ENCODE data around the gene CRYL1.

CRYL1 gene

DNA sequence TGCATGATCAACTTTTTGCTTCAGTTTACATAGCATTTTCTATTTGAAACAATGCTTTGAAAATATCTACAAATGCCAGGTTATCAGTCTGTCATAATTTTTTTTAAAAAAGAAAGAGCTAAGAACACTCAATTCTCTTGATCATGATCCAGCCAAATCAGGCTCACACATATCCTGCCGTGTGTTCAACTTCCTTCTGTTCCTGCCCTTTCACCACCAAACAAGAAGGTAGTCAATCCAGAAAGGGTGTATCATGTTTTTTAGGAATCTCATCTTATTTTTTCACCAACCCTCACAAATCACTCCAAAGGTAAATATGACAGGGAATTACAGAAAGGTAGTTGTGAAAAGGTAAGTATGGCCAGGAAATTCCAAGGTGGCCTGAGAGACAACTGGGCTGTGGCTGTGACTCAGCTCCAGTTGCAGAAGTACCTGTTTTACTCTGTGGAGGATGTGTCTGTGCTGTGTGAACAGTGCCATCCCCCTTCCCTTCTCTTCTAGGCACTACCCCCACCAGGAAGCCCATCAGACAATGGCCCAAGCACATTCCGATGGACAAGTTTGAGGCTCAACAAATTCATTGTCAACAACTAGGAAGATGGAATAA is 154.7 kb downstream of the CRYL1 start:
- no peak for DNase-seq (ENCODE audit: low spot score)

GRCh38 chr13:20369886-20370361 is 155.7 kb downstream of the CRYL1 start:
- DNase-seq (ENCODE audit: low spot score) = no peak

GRCh38 chr13:20366056-20366455 is 159.6 kb downstream of the CRYL1 start:
- no peak for DNase-seq (ENCODE audit: low spot score)

DNA sequence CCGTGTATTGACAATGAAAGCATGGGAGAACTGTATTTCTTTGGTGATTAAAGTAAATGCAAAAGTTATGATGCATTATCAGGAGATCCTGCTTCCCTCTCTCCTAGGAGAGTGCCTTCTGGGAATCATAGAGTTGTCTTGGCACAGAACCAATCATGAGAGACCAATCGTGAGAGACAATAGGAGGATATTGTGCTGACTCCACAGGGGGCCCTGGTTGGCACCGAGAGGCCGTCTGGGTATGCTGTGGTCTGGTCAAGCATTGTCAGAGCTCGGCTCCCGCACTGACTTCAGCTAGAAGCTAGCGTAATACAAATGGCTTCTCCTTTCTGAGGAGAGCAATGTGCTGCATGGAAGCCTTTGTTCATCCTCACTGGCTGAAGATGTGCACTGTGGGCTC is 162.1 kb downstream of the CRYL1 start:
- no peak for DNase-seq (ENCODE audit: low spot score)

DNA sequence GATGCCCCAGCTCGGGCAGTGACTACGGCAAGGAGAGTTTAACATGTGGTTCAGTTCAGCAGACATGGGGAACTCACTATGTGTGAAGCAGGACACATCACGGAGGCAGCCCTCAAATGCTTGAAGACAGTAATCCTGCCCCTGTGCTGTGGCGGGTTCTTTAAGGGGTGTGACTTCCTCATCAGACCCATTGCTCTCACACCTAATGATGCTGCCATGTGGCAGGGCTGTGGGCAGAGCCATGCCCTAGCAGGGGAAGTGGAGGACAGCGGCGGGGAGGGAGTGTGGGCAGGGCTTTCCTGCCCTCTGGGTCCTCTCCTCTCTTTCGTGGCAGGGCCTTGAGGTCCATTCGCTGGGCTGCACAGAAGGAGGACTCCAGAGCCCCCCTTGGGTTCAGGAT is 162.5 kb downstream of the CRYL1 start:
- DNase-seq (ENCODE audit: low spot score) = no peak

- no peak for DNase-seq (ENCODE audit: low spot score)
Observed at GRCh38 chr13:20362484-20363041, 163.1 kb downstream of the CRYL1 start.

DNA sequence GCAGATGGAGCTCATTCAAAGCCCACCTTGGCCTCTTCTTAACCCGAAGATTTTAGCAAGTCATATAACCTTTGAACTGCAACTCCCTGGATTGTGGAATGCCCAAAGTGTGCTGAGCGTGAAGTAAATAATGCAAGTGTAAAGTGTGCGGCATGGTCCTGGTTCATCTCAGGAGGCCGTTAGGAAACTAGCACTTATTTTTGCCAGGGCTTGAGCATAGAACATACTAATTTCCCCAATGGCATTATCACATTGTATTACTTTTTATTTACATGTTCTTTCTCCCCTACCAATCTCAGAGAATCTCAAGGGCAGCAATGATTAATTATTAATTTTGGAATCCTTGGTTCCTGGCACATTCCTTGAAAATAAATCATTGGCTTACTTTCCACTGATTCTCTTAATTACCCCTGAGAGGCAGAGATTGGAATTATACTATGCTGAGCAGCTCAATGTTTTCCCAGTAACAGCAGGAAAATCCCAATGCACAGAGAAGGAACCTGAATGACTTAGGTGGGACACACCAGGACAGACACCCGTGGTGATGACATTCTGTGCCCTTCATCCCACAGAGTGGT is 164.7 kb downstream of the CRYL1 start:
- no peak for DNase-seq (ENCODE audit: low spot score)

- no peak for DNase-seq (ENCODE audit: low spot score)
Observed at GRCh38 chr13:20360041-20360491, 165.6 kb downstream of the CRYL1 start.

- peak; percentile 83 for DNase-seq (ENCODE audit: low spot score)
Observed at GRCh38 chr13:20359335-20359734, 166.3 kb downstream of the CRYL1 start.

GRCh38 chr13:20358022-20358421 is 167.6 kb downstream of the CRYL1 start:
- DNase-seq (ENCODE audit: low spot score) = no peak

DNA sequence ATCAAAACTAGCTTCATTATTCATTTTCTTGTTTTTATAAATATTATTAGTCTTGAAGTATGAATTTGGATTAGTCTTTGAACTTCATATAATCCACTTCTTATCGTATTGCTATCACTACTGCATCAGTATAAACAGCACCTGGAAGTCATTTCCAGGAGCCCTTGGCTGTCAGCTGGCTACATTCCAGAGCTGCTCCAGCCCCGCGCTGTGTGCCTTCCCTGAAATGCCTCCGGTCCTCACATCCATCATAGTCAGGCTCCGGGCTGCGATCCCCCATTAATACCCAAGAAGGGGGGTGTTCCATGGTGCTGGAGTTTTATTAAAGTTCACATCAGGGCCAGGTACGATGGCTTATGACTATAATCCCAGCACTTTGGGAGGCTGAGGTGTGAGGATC is 169.2 kb downstream of the CRYL1 start:
- no peak for DNase-seq (ENCODE audit: low spot score)

GRCh38 chr13:20354722-20355121 is 170.9 kb downstream of the CRYL1 start:
- DNase-seq (ENCODE audit: low spot score) = no peak

DNA sequence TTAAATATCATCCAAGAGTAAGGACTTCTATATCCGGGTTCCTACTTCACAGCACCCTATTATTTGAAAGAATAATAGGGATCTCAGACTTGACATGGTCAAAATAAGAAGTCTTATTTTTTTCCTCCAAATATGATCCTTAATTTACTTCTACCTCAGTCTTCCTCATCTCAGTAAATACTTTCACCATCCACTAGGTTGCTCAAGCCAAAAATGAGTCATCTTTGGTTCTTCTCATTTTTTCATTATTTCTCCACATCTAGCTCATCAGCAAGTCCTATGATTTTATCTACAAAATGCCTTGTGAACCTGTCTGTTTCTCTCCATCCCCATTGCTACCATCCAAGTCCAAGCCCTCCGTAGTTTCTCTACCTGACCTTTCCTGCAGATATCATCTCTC is 171.7 kb downstream of the CRYL1 start:
- peak; percentile 56 for DNase-seq (ENCODE audit: low spot score)

All from GM03348 (cell line).